Heart right ventricle (tissue), 16 donors: ENCODE data around the gene PARD3. TPM values are rescaled to one million over a fixed set of nuclear protein-coding genes. Genes with fewer than 3 reads are reported as not detected.

ENCODE experiments used
- ATAC-seq, 8 donors: fragments of 200-7000 bp; cut with Tn5 transposase; one replicate each; pipeline ENCODE4 v1.9.1; 2020; ENCODE audit warnings: mild to moderate bottlenecking in 8 of 8, moderate library complexity in 8 of 8, moderate number of reproducible peaks in 1 of 8
- DNase-seq, 2 donors: peaks; one replicate each; pipeline ENCODE4 v3.0.0-alpha.2; 2020
- H3K27ac ChIP-seq, 10 donors: fragments of 200-600 bp; sonication (generic) in 2 of 10; one replicate each; pipeline versions ENCODE4 v1.5.0 to v1.8.0; 2020 to 2022; ENCODE audit warnings: mild to moderate bottlenecking in 3 of 10
- H3K27me3 ChIP-seq, 7 donors: fragments of 200-600 bp; one replicate each; pipeline ENCODE4 v1.8.0; 2021 to 2022; ENCODE audit warnings: mild to moderate bottlenecking in 2 of 7
- H3K36me3 ChIP-seq, 9 donors: fragments of 200-600 bp; sonication (generic) in 1 of 9; one replicate each; pipeline versions ENCODE4 v1.5.0 to v1.8.0; 2020 to 2022; ENCODE audit warnings: mild to moderate bottlenecking in 2 of 9
- H3K4me1 ChIP-seq, 9 donors: fragments of 200-600 bp; sonication (generic) in 1 of 9; one replicate each; pipeline versions ENCODE4 v1.5.0 to v1.8.0; 2020 to 2022; ENCODE audit warnings: mild to moderate bottlenecking in 4 of 9
- H3K4me3 ChIP-seq, 10 donors: fragments of 200-600 bp; sonication (generic) in 2 of 10; one replicate each; pipeline versions ENCODE4 v1.5.0 to v1.8.0; 2020 to 2022; ENCODE audit warnings: mild to moderate bottlenecking in 7 of 10, moderate library complexity in 2 of 10
- H3K9me3 ChIP-seq, 11 donors: fragments of 200-600 bp in 10 of 11; sonication (generic) in 2 of 11; one replicate each; pipeline versions ENCODE4 v1.5.0 to v1.8.0; 2013 to 2022; ENCODE audit warnings: mild to moderate bottlenecking in 2 of 11, control low read depth in 1 of 11, moderate library complexity in 1 of 11
- WGBS, 2 donors: extraction: QIAGEN DNeasy Blood & Tissue Kit; methylation state at CpG; one replicate each; pipeline ENCODE4 v1.1.7; 2013; ENCODE audit warnings: inconsistent platforms in 1 of 2; 5-methylcytosine and 5-hydroxymethylcytosine counted together
- intact Hi-C, 10 donors: fragments of 100-400 bp; cut with DNase I; formaldehyde crosslinking; loops; one replicate each; pipeline versions ENCODE4 v1.11.1 to v1.14.2; 2022
- polyA plus RNA-seq, 2 donors: library from polyadenylated mRNA; stranded (reverse); fragments of 200-250 nt; gene quantifications; one replicate each; pipeline ENCODE4 v1.2.3, GENCODE V29; 2013
- total RNA-seq, 10 donors: library from RNA; stranded (reverse); fragmentation: NEBNext Ultra II Directional in 3 of 10; extraction: Animal tissue kit (Norgen Biotek cat#: 25700) in 3 of 10; gene quantifications; one replicate each; pipeline versions ENCODE4 v1.2.1 to v1.2.4, GENCODE V29; 2021 to 2023
- TF ChIP-seq, protein P1 (sequence below), 9 donors: fragments of 200-600 bp; sonication (generic) in 2 of 9; IDR thresholded peaks; one replicate each; pipeline versions ENCODE4 v1.5.0 to v1.8.0; 2021 to 2022; ENCODE audit warnings: antibody characterized with exemption in 9 of 9, mild to moderate bottlenecking in 5 of 9, moderate library complexity in 1 of 9
- donor health status: Arrhythmogenic right ventricular cardiomyopathy.
- donor health status: ischemic (EF 13 %, LVEDD 7.1; RV severe dilation, severe dysfunction).
- donor health status: healthy with polysubstance abuse.
- donor health status: DM: no; HTN: yes; CAD: no.
- donor health status: DM: no; HTN: no; CAD: no.
- donor health status: ischemic (EF 25% LVEDD 6.9; RV normal size, moderate dysfunction).
- donor health status: ischemic (EF 25% LVEDD 5.7; RV mildly dilated, moderate dysfunction).
- donor health status: healthy.
- donor health status: DM: yes; HTN: yes; CAD: no.
- donor health status: Ischemic cardiomyopathy.
- donor health status: ischemic (EF 35%, LVEDD 5.7; RV mildly dilated, moderate dysfunction).
- donor health status: nonischemic (EF 11% LVEDD 7.7; RV severe dilation, severe dysfunction).
- donor health status: DM: yes; HTN: yes; CAD: no.
- donor health status: PGD.
- donor health status: ischemic (EF 29% LVEDD 5.4; RV normal size, mild dysfunction).
- donor health status: nonischemic (EF 23%, LVEDD 6.1; RV moderate dilation, normal function).

Gene PARD3
- total and polyA plus RNA-seq, 12 donors = 19.7 to 41.8 (median 34.2) TPM

DNA sequence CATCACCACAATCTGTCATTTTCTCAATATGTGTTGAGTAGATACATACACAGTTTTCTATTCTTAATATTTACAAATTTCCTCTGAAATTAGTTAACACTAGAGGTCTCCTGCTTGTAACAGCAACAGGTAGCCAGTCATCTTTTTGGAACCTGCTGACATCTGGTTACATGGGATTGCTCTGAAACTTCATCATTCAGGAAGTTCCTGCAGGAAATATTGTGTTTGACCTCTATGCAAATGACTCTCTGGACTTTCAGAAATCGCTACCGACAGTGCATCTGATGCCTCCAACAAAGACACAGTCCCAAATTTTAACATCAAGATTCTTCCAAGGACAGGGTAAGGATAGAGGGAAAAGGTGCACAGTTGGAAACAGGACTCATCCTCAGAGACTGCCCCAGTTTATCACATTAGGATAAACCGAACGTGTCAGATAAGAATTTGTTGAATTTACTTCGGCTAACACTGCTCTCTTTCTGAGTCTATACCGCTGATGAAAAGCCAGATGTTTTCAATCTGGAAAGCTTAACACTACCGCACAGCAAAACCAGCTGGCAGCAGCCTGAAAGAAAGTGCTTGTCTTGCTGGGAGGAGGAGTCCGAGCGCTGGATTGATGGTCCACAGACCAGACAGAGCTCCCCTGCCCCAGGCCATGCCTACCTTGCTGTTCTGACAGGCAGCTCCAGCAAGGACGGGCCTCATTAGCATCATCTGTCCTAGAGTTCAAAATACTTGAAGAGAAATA, 633.4 kb downstream of the PARD3 start:
- ATAC-seq = peak in 5 of 8 donors; percentile 30 to 59 (median 51)
- WGBS, 2 donors = 52 to 53% methylated on average over 10 of the region's 10 CpGs
- peak in 1 of 2 donors; percentile 18 for DNase-seq
- Histone ChIP-seq H3K4me3 (no peak overlapping the region), H3K4me1 (peaks cover 0 to 40% (median 20%) of the 10 kb centered on the region in 9 donors), H3K9me3 (no peaks in the 10 kb centered on the region), H3K27ac (peak overlapping the region in 1 of 10 donors; percentile 40), H3K27me3 (no peaks in the 10 kb centered on the region), H3K36me3 (no peaks in the 10 kb centered on the region)
- TF ChIP-seq, protein P1, sequence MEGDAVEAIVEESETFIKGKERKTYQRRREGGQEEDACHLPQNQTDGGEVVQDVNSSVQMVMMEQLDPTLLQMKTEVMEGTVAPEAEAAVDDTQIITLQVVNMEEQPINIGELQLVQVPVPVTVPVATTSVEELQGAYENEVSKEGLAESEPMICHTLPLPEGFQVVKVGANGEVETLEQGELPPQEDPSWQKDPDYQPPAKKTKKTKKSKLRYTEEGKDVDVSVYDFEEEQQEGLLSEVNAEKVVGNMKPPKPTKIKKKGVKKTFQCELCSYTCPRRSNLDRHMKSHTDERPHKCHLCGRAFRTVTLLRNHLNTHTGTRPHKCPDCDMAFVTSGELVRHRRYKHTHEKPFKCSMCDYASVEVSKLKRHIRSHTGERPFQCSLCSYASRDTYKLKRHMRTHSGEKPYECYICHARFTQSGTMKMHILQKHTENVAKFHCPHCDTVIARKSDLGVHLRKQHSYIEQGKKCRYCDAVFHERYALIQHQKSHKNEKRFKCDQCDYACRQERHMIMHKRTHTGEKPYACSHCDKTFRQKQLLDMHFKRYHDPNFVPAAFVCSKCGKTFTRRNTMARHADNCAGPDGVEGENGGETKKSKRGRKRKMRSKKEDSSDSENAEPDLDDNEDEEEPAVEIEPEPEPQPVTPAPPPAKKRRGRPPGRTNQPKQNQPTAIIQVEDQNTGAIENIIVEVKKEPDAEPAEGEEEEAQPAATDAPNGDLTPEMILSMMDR (IDR thresholded peaks at IDR 0.05) = no peak
- intact Hi-C loops = no loop called here

DNA sequence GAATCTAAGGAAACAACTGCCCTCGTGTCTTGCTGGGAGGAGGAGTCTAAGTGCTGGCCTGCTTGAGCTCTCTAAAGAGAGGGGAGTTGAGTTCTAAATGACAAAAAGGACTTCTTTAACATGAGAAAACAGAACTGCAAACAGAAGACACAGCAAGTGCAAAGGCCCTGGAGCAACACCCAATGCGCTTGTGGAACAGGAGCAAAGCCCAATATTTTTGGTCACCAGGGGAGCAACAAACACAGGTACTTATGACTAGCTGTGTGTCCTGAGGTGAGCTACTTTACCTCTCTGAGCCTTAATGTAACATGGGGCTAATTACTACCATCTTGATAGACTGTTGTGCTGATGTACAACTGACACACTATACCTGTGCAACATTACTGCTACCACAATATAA, 634.3 kb downstream of the PARD3 start:
- DNase-seq (no peak), ATAC-seq (no peak)
- Histone ChIP-seq H3K27me3 (no peaks in the 10 kb centered on the region), H3K36me3 (no peaks in the 10 kb centered on the region), H3K4me3 (no peak overlapping the region), H3K4me1 (peaks cover 0 to 31% (median 20%) of the 10 kb centered on the region in 9 donors), H3K9me3 (no peaks in the 10 kb centered on the region), H3K27ac (no peak overlapping the region)
- 93 to 96% methylated on average over 2 of the region's 2 CpGs for WGBS, 2 donors
- TF ChIP-seq, protein P1 (IDR thresholded peaks at IDR 0.05) = no peak
- intact Hi-C loops = no loop called here

DNA sequence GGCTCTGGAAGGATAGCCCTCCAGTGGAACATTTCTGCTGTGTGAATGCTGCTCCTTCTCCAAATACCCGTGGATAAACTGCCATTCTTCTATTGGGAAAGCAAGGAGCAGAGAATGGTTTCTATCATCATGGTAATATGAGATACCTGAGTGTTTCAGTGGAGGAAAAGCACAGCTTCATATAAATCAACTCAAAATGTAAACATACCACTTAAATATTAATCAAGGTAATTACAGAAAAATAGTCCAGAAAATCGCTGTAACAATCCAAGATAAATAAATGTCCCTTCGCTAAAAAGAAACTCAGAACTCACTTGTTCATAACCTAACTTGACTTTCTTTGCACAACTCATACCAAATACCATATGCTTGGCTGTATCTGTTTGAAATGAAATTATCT, 635.8 kb downstream of the PARD3 start:
- ATAC-seq (no peak), DNase-seq (no peak)
- WGBS, 2 donors = 80 to 85% methylated on average over 3 of the region's 3 CpGs
- Histone ChIP-seq H3K36me3 (no peaks in the 10 kb centered on the region), H3K4me1 (peaks cover 0 to 16% (median 9%) of the 10 kb centered on the region in 9 donors), H3K27me3 (no peaks in the 10 kb centered on the region), H3K27ac (no peak overlapping the region), H3K4me3 (no peak overlapping the region), H3K9me3 (no peaks in the 10 kb centered on the region)
- intact Hi-C loops = no loop called here
- TF ChIP-seq, protein P1 (IDR thresholded peaks at IDR 0.05) = no peak

DNA sequence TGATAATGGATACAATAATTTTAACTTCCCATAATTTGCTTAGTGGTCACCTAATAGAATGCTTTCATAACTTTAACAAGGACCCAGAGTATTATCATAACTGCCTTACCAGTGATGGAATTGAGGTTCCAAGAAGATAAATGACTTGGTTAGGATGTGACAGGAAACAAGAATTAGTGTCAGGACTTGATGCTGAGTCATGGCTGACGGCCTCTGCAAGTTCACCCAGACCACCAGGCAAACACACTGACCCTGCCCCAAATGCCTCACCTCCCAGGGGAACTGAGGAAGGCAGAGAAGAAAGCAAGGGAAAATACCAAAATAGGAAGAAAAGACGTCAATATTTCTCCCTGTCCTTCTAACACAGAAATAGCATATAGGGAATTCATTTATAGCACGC, 636.3 kb downstream of the PARD3 start:
- H3K27ac ChIP-seq = no peak overlapping the region
- DNase-seq = no peak
- no peaks in the 10 kb centered on the region for H3K36me3 ChIP-seq
- peaks cover 0 to 13% (median 8%) of the 10 kb centered on the region in 9 donors for H3K4me1 ChIP-seq
- H3K27me3 ChIP-seq = no peaks in the 10 kb centered on the region
- H3K9me3 ChIP-seq = no peaks in the 10 kb centered on the region
- intact Hi-C loops = no loop called here
- ATAC-seq = no peak
- no peak overlapping the region for H3K4me3 ChIP-seq
- 81 to 86% methylated on average over 3 of the region's 3 CpGs for WGBS, 2 donors
- TF ChIP-seq, protein P1 (IDR thresholded peaks at IDR 0.05) = no peak
